Tibial artery (tissue), 4 donors: ENCODE results near the gene PRR11.
"Not testable (repeated sequence)": the region's sequence is repeated elsewhere in the genome, so short reads cannot be mapped to it uniquely, and the experiment has no call there.

ENCODE experiments used
- DNase-seq, 2 donors: peaks; one replicate each; pipeline ENCODE4 v3.0.0-alpha.2; 2019
- H3K27ac ChIP-seq, 2 donors: fragments of 200-600 bp; sonication (generic) in 1 of 2; 1 replicate in 1 of 2; 2 replicates in 1 of 2; pipeline ENCODE4 v1.5.1; 2018 to 2019; ENCODE audit warnings: mild to moderate bottlenecking in 1 of 2
- H3K27me3 ChIP-seq, 2 donors: fragments of 200-600 bp; sonication (generic) in 1 of 2; one replicate each; pipeline versions ENCODE4 v1.5.1 to v1.6.0; 2016 to 2019
- H3K36me3 ChIP-seq, 3 donors: fragments of 200-600 bp; sonication (generic) in 2 of 3; one replicate each; pipeline ENCODE4 v1.5.1; 2016 to 2019; ENCODE audit warnings: mild to moderate bottlenecking in 2 of 3
- H3K4me1 ChIP-seq, 4 donors: fragments of 200-600 bp; sonication (generic) in 2 of 4; 1 replicate in 3 of 4; 2 replicates in 1 of 4; pipeline ENCODE4 v1.5.1; 2016 to 2019
- H3K4me3 ChIP-seq, 2 donors: fragments of 200-600 bp; sonication (generic) in 1 of 2; 1 replicate in 1 of 2; 2 replicates in 1 of 2; pipeline ENCODE4 v1.5.1; 2018 to 2019; ENCODE audit warnings: mild to moderate bottlenecking in 2 of 2
- H3K9me3 ChIP-seq, 3 donors: fragments of 200-600 bp; sonication (generic) in 1 of 3; one replicate each; pipeline ENCODE4 v1.5.1; 2016 to 2019
- CTCF ChIP-seq, 2 experiments: fragments of 200-600 bp in 1 of 2; fragments of 450-650 bp in 1 of 2; IDR thresholded peaks; one replicate each; pipeline ENCODE4 v1.5.1; 2017 to 2019; ENCODE audit warnings: antibody characterized with exemption in 2 of 2, mild to moderate bottlenecking in 1 of 2, moderate library complexity in 1 of 2
- intact Hi-C: fragments of 100-400 bp; cut with DNase I; formaldehyde crosslinking; loops from one replicate; pipeline ENCODE4 v1.15.0; 2023; ENCODE audit warnings: low total_unique reads

Gene PRR11

DNA sequence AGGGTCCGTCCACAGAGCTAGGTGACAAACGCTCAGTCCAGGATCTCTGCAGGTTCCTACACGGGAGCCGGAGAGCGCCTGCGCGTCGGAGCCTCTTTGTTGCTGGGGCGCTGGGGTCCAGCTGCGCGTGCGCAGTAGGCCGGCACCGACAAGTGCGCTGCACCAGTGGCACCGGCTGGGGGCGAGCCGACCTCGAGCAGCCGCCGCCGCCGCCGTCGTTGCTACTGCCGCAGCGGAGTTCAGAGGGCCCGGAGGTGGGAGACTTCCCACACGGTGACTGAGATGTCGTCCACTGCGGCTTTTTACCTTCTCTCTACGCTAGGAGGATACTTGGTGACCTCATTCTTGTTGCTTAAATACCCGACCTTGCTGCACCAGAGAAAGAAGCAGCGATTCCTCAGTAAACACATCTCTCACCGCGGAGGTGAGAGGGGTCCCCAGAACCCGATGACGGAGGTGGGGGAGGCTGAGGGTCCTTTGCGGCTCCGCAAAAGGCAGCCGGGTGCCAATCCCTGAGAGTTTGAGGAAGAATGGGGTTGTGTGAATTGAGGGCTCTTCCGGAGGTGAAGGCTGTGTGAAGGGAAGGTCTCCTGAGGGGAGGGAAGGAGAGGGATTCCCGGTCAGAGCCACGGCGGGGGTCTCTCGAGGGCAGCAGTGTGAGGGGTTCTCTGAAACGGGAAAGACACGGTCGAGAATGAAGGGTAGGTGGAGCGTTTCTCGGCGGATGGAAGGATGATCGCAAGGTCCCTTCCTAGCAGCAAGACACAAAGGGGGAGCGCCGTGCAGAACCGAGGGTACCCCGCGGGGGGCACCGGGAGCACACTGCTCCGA is 65.0 kb downstream of the PRR11 start, which contains the start of gene GDPD1:
GDPD1 (plus strand) TSS at position 184 of the 831 bp plus-strand sequence; CDS start at position 283, 99 bp downstream.
- peaks cover 0 to 8% (median 3%) of the 10 kb centered on the region in 4 donors for H3K4me1 ChIP-seq
- peak; percentile 74 to 80 for TF ChIP-seq CTCF (IDR thresholded peaks at IDR 0.05)
- H3K27me3 ChIP-seq, result no peaks in the 10 kb centered on the region
- intact Hi-C loops, result no loop called here
- no peaks in the 10 kb centered on the region for H3K9me3 ChIP-seq
- H3K27ac ChIP-seq, result peak within 1 kb of the TSS; percentile 62 to 68
- H3K4me3 ChIP-seq, result peak within 1 kb of the TSS; percentile 60 to 84
- no peaks in the 10 kb centered on the region for H3K36me3 ChIP-seq
- peak; percentile 92 to 96 for DNase-seq

DNA sequence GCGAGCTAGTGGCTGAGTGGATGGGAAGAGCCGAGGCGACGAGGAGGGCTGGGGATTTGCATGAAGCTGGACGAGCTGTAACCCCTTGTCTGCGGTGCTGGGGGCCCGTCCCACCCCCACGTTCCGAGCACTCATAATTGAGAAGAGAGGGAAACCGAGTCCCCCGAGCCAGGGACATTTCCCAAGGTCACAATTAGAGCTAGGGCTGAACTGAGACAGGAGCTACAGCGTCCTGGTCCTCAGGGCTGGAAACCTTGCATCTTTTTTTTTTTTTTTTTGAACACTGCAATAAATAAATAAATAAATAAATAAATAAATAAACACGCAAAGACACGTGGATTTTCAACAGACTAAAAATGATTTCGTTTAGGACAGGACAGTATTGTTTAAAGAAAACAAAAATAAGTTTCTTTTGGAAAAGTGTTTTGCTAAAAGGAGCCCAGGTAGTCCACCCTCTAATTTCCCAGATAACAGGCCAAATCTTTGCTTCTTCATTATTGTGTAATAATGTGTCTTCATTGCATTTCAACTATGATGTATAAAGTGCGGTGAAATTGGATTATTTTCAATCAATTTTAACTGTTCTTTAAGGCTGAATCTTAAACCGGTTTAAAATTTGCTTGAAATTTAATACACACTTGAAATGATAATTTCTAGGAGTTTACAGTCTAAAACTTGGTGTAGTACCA is 65.8 kb downstream of the PRR11 start:
- Histone ChIP-seq H3K4me3 (peak overlapping the region; percentile 60 to 84), H3K27ac (peak overlapping the region; percentile 62 to 68), H3K4me1 (peaks cover 0 to 8% (median 3%) of the 10 kb centered on the region in 4 donors), H3K27me3 (no peaks in the 10 kb centered on the region), H3K36me3 (no peaks in the 10 kb centered on the region), H3K9me3 (no peaks in the 10 kb centered on the region)
- intact Hi-C loops, result no loop called here
- no peak for DNase-seq
- no peak for TF ChIP-seq CTCF (IDR thresholded peaks at IDR 0.05)

DNA sequence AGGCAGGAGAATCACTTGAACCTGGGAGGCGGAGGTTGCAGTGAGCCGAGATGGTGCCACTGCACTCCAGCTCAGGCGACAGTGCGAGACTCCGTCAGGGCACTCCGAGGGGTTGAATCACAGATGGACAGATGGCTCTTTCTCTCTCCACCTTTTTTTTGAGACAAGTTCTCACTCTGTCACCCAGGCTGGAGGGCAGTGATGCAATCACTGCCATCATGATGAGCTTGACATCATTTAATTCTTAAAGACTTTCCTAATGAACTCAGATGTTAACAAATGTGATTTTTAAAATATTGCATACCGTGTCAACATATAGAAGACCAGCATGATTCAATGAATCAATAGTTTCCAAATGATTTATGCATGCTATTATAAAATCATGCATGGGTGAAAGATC is 68.3 kb downstream of the PRR11 start:
- Histone ChIP-seq H3K36me3 (no peaks in the 10 kb centered on the region), H3K27me3 (no peaks in the 10 kb centered on the region), H3K9me3 (no peaks in the 10 kb centered on the region), H3K4me3 (no peak overlapping the region), H3K27ac (no peak overlapping the region), H3K4me1 (peaks cover 0 to 8% (median 3%) of the 10 kb centered on the region in 4 donors)
- DNase-seq, result no peak
- TF ChIP-seq CTCF (IDR thresholded peaks at IDR 0.05), result no peak
- intact Hi-C loops, result no loop called here

GRCh38 chr17:59228588-59228987 is 73.0 kb downstream of the PRR11 start:
- H3K36me3 ChIP-seq, DNase-seq, H3K27me3 ChIP-seq, intact Hi-C loops, H3K4me3 ChIP-seq, H3K4me1 ChIP-seq, H3K27ac ChIP-seq, H3K9me3 ChIP-seq: not testable (repeated sequence)

DNA sequence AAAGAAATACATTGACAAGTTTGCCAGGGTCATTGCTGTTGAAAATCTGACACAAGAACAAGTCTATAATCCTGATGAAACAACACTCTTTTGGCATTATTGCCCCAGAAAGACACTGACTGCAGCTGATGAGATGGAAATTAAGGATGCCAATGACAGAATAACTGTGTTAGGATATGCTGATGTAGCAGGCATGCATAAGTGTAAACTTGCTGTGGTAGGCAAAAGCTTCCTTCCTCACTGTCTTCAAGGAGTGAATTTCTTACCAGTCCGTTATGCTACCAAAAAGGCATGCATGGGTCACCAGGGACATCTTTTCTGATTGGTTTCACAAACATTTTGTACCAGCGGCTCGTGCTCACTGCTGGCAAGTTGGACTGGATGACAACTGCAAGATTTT is 75.2 kb downstream of the PRR11 start:
- intact Hi-C loops, result no loop called here
- DNase-seq, result no peak
- no peaks in the 10 kb centered on the region for H3K9me3 ChIP-seq
- no peaks in the 10 kb centered on the region for H3K36me3 ChIP-seq
- no peaks in the 10 kb centered on the region for H3K4me1 ChIP-seq
- no peak overlapping the region for H3K27ac ChIP-seq
- no peak for TF ChIP-seq CTCF (IDR thresholded peaks at IDR 0.05)
- H3K4me3 ChIP-seq, result no peak overlapping the region
- H3K27me3 ChIP-seq, result no peaks in the 10 kb centered on the region

GRCh38 chr17:59234631-59235030 is 79.1 kb downstream of the PRR11 start:
- TF ChIP-seq CTCF (IDR thresholded peaks at IDR 0.05), result no peak
- no peak for DNase-seq
- no peak overlapping the region for H3K27ac ChIP-seq

More at GRCh38 chr17:59234631-59235030, 79.1 kb downstream of the PRR11 start:
- no peaks in the 10 kb centered on the region for H3K4me1 ChIP-seq
- H3K4me3 ChIP-seq, result no peak overlapping the region
- H3K9me3 ChIP-seq, result no peaks in the 10 kb centered on the region
- H3K27me3 ChIP-seq, result no peaks in the 10 kb centered on the region
- H3K36me3 ChIP-seq, result no peaks in the 10 kb centered on the region
- intact Hi-C loops, result no loop called here
